IMR-90 (cell line): ENCODE measurements around the gene PRKCB. TPM values are rescaled to one million over a fixed set of nuclear protein-coding genes. Genes with fewer than 3 reads are reported as not detected.

Experiments used
- ATAC-seq: fragments of 200-7000 bp; cut with Tn5 transposase; 2 replicates; pipeline ENCODE4 v1.9.1; 2020; ENCODE audit warnings: low read depth, mild to moderate bottlenecking, moderate library complexity
- BruUV-seq: library from RNA; stranded (reverse); fragments of 400-500 nt; replicated peaks from 2 replicates; lab custom pipeline; 2021; lab: Mats Ljungman, UMichigan
- CTCF ChIA-PET: fragments of 300-600 bp; formaldehyde crosslinking; extraction: SDS; loops from one replicate; lab custom pipeline; 2021; ENCODE audit warnings: antibody characterized with exemption; lab: Yijun Ruan, JAX
- POLR2A ChIA-PET: fragments of 300-600 bp; sonication (Branson Sonifier 250); formaldehyde crosslinking; loops from one replicate; lab custom pipeline; 2022; ENCODE audit warnings: antibody characterized with exemption; ENCODE audit not compliant: unreplicated experiment; lab: Charles Lee
- DNase-seq: peaks from one replicate; pipeline ENCODE4 v3.0.0; 2013
- H2AFZ ChIP-seq: replicated peaks from 2 replicates; pipeline ENCODE3; 2013; ENCODE audit warnings: low read length, mild to moderate bottlenecking; ENCODE audit not compliant: poor library complexity
- H2AK5ac ChIP-seq: 2 replicates; pipeline ENCODE4 v1.6.1; 2013; ENCODE audit warnings: low read depth, low read length, inconsistent platforms
- H2AK9ac ChIP-seq: replicated peaks from 2 replicates; pipeline ENCODE3; 2013; ENCODE audit warnings: mild to moderate bottlenecking, low read depth, low read length, moderate library complexity; ENCODE audit not compliant: poor library complexity
- H2BK120ac ChIP-seq: 2 replicates; pipeline ENCODE4 v1.6.1; 2013; ENCODE audit warnings: low read depth, low read length, inconsistent platforms
- H2BK15ac ChIP-seq: 3 replicates; pipeline ENCODE4 v1.6.1; 2013; ENCODE audit warnings: low read depth, low read length, inconsistent platforms
- H2BK20ac ChIP-seq: 2 replicates; pipeline ENCODE4 v1.6.1; 2013; ENCODE audit warnings: low read depth, mild to moderate bottlenecking, inconsistent platforms, low read length, moderate library complexity
- H2BK5ac ChIP-seq: 2 replicates; pipeline ENCODE4 v1.6.1; 2013; ENCODE audit warnings: mild to moderate bottlenecking, low read depth, low read length, inconsistent platforms; ENCODE audit not compliant: poor library complexity, severe bottlenecking
- H3K14ac ChIP-seq: replicated peaks from 2 replicates; pipeline ENCODE4 v1.6.1; 2013; ENCODE audit warnings: low read depth, low read length, inconsistent platforms
- H3K18ac ChIP-seq: 2 replicates; pipeline ENCODE4 v1.6.1; 2013; ENCODE audit warnings: low read depth, low read length, control low read depth
- H3K23ac ChIP-seq: 2 replicates; pipeline ENCODE4 v1.6.1; 2013; ENCODE audit warnings: low read depth, low read length, inconsistent platforms
- H3K27ac ChIP-seq: 2 replicates; pipeline ENCODE4 v1.5.1; 2013; ENCODE audit warnings: mild to moderate bottlenecking, control low read depth, low read length; ENCODE audit not compliant: insufficient read depth
- H3K27me3 ChIP-seq: 2 replicates; pipeline ENCODE4 v1.6.1; 2013; ENCODE audit warnings: low read length; ENCODE audit not compliant: control insufficient read depth, insufficient read depth
- H3K36me3 ChIP-seq: 2 replicates; pipeline ENCODE4 v1.6.1; 2013; ENCODE audit warnings: low read length, mixed read lengths; ENCODE audit not compliant: control insufficient read depth, insufficient read depth
- H3K4ac ChIP-seq: 2 replicates; pipeline ENCODE4 v1.6.1; 2013; ENCODE audit warnings: low read depth, low read length, inconsistent platforms
- H3K4me1 ChIP-seq: 2 replicates; pipeline ENCODE4 v1.6.1; 2013; ENCODE audit warnings: low read length, mixed read lengths; ENCODE audit not compliant: control insufficient read depth, insufficient read depth
- H3K4me2 ChIP-seq: 2 replicates; pipeline ENCODE4 v1.6.1; 2013; ENCODE audit warnings: low read depth, mild to moderate bottlenecking, control low read depth, low read length, moderate library complexity
- H3K4me3 ChIP-seq: 2 replicates; pipeline ENCODE4 v1.5.1; 2013; ENCODE audit warnings: low read depth, mild to moderate bottlenecking, control low read depth, low read length, moderate library complexity; ENCODE audit not compliant: insufficient read depth
- H3K56ac ChIP-seq: 2 replicates; pipeline ENCODE4 v1.6.1; 2013; ENCODE audit warnings: low read length, inconsistent platforms; ENCODE audit not compliant: insufficient read depth; ENCODE audit errors: extremely low read depth
- H3K79me1 ChIP-seq, 2 experiments: 2 replicates each; pipeline ENCODE4 v1.6.1; 2013; ENCODE audit warnings: low read length in 2 of 2, inconsistent platforms in 1 of 2, low read depth in 1 of 2
- H3K9ac ChIP-seq: 2 replicates; pipeline ENCODE4 v1.6.1; 2013; ENCODE audit warnings: low read depth, low read length, control low read depth
- H3K9me1 ChIP-seq: 2 replicates; pipeline ENCODE4 v1.6.1; 2013; ENCODE audit warnings: low read length, inconsistent platforms; ENCODE audit not compliant: insufficient read depth
- H3K9me3 ChIP-seq: 2 replicates; pipeline ENCODE4 v1.6.1; 2013; ENCODE audit warnings: low read length; ENCODE audit not compliant: control insufficient read depth, insufficient read depth
- H4K20me1 ChIP-seq: 2 replicates; pipeline ENCODE4 v1.6.1; 2013; ENCODE audit warnings: low read length, inconsistent platforms; ENCODE audit not compliant: insufficient read depth
- H4K5ac ChIP-seq: 2 replicates; pipeline ENCODE4 v1.6.1; 2013; ENCODE audit warnings: mild to moderate bottlenecking, low read depth, low read length, control low read depth
- H4K8ac ChIP-seq, 2 experiments: 2 replicates each; pipeline ENCODE4 v1.6.1; 2013; ENCODE audit warnings: low read depth in 2 of 2, low read length in 2 of 2, control low read depth in 1 of 2, inconsistent platforms in 1 of 2
- H4K91ac ChIP-seq: 2 replicates; pipeline ENCODE4 v1.6.1; 2013; ENCODE audit warnings: low read depth, low read length, inconsistent platforms; ENCODE audit not compliant: insufficient read depth
- BHLHE40 ChIP-seq: fragments of 150-350 bp; IDR thresholded peaks from 2 replicates; pipeline ENCODE4 v1.6.1; 2016; ENCODE audit warnings: mild to moderate bottlenecking, low read depth, low read length
- CEBPB ChIP-seq: IDR thresholded peaks from 2 replicates; pipeline ENCODE4 v1.6.1; 2012; ENCODE audit warnings: low read depth, low read length, improper control_type of control experiment
- CHD1 ChIP-seq: IDR thresholded peaks from 2 replicates; pipeline ENCODE4 v1.6.1; 2012; ENCODE audit warnings: low read depth, low read length, improper control_type of control experiment
- MAFK ChIP-seq: IDR thresholded peaks from 2 replicates; pipeline ENCODE4 v1.6.1; 2012; ENCODE audit warnings: low read depth, low read length, improper control_type of control experiment
- MAZ ChIP-seq: IDR thresholded peaks from 2 replicates; pipeline ENCODE4 v1.6.1; 2012; ENCODE audit warnings: low read depth, mild to moderate bottlenecking, low read length, improper control_type of control experiment, moderate library complexity, borderline replicate concordance
- MXI1 ChIP-seq: IDR thresholded peaks from 2 replicates; pipeline ENCODE4 v1.6.1; 2012; ENCODE audit warnings: low read depth, mild to moderate bottlenecking, low read length, moderate library complexity, borderline replicate concordance
- NFE2L2 ChIP-seq: fragments of 150-350 bp; IDR thresholded peaks from 2 replicates; pipeline ENCODE4 v1.6.1; 2016; ENCODE audit warnings: low read depth, mild to moderate bottlenecking, low read length
- POLR2A ChIP-seq: IDR thresholded peaks from 2 replicates; pipeline ENCODE4 v1.6.1; 2012; ENCODE audit warnings: mild to moderate bottlenecking, low read depth, low read length
- RCOR1 ChIP-seq: IDR thresholded peaks from 2 replicates; pipeline ENCODE4 v1.6.1; 2012; ENCODE audit warnings: mild to moderate bottlenecking, low read length, improper control_type of control experiment; ENCODE audit not compliant: insufficient replicate concordance
- RFX5 ChIP-seq: IDR thresholded peaks from 2 replicates; pipeline ENCODE4 v1.8.0; 2012; ENCODE audit warnings: low read depth, mild to moderate bottlenecking, low read length, moderate library complexity
- SMC3 ChIP-seq: fragments of 150-350 bp; IDR thresholded peaks from 2 replicates; pipeline ENCODE4 v1.6.1; 2016; ENCODE audit warnings: low read depth, mild to moderate bottlenecking, antibody characterized with exemption, low read length, moderate library complexity
- WGBS, 2 experiments: methylation state at CpG; one replicate each; pipeline versions ENCODE4 v1.1.5 to v1.1.7; 2013; ENCODE audit warnings: missing lambda C conversion rate in 2 of 2; ENCODE audit not compliant: insufficient read length in 1 of 2; ENCODE audit errors: extremely low coverage in 2 of 2; 5-methylcytosine and 5-hydroxymethylcytosine counted together
- dilution Hi-C: fragments of 300-500 bp; cut with HindIII; formaldehyde crosslinking; loops from one replicate; pipeline ENCODE4 v1.14.3; 2018; ENCODE audit warnings: low sequenced_read_pairs; ENCODE audit not compliant: unreplicated experiment
- in situ Hi-C: fragments of 300-500 bp; cut with MboI; formaldehyde crosslinking; loops from 3 replicates; pipeline ENCODE4 v1.14.3; 2019; ENCODE audit warnings: low sequenced_read_pairs, inconsistent platforms, mixed read lengths
- intact Hi-C: fragments of 100-400 bp; cut with micrococcal nuclease; formaldehyde crosslinking; loops from 2 replicates; pipeline ENCODE4 v1.10.0; 2022
- polyA plus RNA-seq, 3 experiments: library from polyadenylated mRNA; depleted of rRNA; stranded (reverse); fragments of >200 nt; gene quantifications; 2 replicates each; pipeline ENCODE4 v1.2.3, GENCODE V29; 2012; ENCODE audit warnings: low replicate concordance in 1 of 3
- total RNA-seq: library from RNA; depleted of rRNA; stranded (reverse); fragments of >200 nt; gene quantifications from 2 replicates; pipeline ENCODE4 v1.2.3, GENCODE V29; 2012
- TF ChIP-seq, protein P1 (sequence below): conservative IDR thresholded peaks from 2 replicates; pipeline ENCODE4 v1.5.1; 2012; ENCODE audit warnings: mild to moderate bottlenecking, low read depth, low read length, improper control_type of control experiment
- TF ChIP-seq, protein P2 (sequence below): fragments of 150-350 bp; IDR thresholded peaks from 2 replicates; pipeline ENCODE4 v1.6.1; 2017; ENCODE audit warnings: mild to moderate bottlenecking, antibody characterized with exemption, low read length, low read depth
- TF ChIP-seq, protein P3 (sequence below): fragments of 150-350 bp; IDR thresholded peaks from 2 replicates; pipeline ENCODE4 v1.6.1; 2016; ENCODE audit warnings: low read depth, mild to moderate bottlenecking, low read length, moderate library complexity, borderline replicate concordance

PRKCB gene
- total and polyA plus RNA-seq, 2 of the 4 experiments (the other 2 are of a cell fraction): under 0.01 TPM; not detected in 1

DNA sequence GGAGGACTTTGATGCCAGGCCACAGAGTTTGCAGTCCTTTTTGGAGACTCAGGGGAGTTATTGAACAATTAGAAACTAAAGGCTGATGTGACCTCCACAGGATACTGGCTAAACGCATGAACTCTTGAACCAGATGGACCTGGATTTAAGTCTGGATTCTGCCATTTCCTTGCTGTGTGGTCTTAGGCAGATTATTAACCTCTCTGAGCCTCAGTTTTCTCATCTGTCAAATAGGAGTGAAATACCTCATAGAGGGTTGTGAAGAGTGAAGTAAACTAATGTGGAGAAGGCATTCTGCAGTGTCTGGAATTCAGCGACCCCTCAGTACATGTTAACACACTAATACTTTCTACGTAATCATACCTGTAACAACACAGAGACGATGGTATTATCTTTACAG is 93.5 kb downstream of the PRKCB start:
- Histone ChIP-seq H3K4ac (no peak overlapping the region), H2BK15ac (no peak overlapping the region), H3K56ac (no peak overlapping the region), H4K20me1 (no peaks in the 10 kb centered on the region), H3K4me2 (no peak overlapping the region), H3K9me1 (no peaks in the 10 kb centered on the region), H2AK9ac (no peak overlapping the region), H2AFZ (no peak overlapping the region), H4K91ac (no peak overlapping the region), H3K36me3 (no peaks in the 10 kb centered on the region), H4K5ac (no peak overlapping the region), H2BK120ac (no peak overlapping the region), H4K8ac (no peak overlapping the region), H3K4me1 (no peaks in the 10 kb centered on the region), H2BK20ac (no peak overlapping the region), H3K18ac (no peak overlapping the region), H3K4me3 (no peak overlapping the region), H2AK5ac (no peak overlapping the region), H3K27ac (no peak overlapping the region), H3K9me3 (no peaks in the 10 kb centered on the region), H3K27me3 (no peaks in the 10 kb centered on the region), H3K23ac (no peak overlapping the region), H2BK5ac (no peak overlapping the region), H3K9ac (no peak overlapping the region), H3K14ac (no peak overlapping the region), H3K79me1 (no peaks in the 10 kb centered on the region)
- no TSS peak for BruUV-seq
- dilution Hi-C loops (no loop called here), in situ Hi-C loops (no loop called here), intact Hi-C loops (no loop called here)
- POLR2A ChIA-PET: no interaction called here
- DNase-seq (no peak), ATAC-seq (no peak)
- WGBS, 2 experiments: no CpG with 5 or more reads among the region's 4 CpGs
- CTCF ChIA-PET: no interaction called here
- no peak for TF ChIP-seq RFX5
- TF ChIP-seq POLR2A: no peak
- no peak for TF ChIP-seq MAZ
- no peak for TF ChIP-seq MAFK
- TF ChIP-seq SMC3: no peak
- no peak for TF ChIP-seq NFE2L2
- TF ChIP-seq, protein P1, sequence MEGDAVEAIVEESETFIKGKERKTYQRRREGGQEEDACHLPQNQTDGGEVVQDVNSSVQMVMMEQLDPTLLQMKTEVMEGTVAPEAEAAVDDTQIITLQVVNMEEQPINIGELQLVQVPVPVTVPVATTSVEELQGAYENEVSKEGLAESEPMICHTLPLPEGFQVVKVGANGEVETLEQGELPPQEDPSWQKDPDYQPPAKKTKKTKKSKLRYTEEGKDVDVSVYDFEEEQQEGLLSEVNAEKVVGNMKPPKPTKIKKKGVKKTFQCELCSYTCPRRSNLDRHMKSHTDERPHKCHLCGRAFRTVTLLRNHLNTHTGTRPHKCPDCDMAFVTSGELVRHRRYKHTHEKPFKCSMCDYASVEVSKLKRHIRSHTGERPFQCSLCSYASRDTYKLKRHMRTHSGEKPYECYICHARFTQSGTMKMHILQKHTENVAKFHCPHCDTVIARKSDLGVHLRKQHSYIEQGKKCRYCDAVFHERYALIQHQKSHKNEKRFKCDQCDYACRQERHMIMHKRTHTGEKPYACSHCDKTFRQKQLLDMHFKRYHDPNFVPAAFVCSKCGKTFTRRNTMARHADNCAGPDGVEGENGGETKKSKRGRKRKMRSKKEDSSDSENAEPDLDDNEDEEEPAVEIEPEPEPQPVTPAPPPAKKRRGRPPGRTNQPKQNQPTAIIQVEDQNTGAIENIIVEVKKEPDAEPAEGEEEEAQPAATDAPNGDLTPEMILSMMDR: no peak
- TF ChIP-seq, protein P2, sequence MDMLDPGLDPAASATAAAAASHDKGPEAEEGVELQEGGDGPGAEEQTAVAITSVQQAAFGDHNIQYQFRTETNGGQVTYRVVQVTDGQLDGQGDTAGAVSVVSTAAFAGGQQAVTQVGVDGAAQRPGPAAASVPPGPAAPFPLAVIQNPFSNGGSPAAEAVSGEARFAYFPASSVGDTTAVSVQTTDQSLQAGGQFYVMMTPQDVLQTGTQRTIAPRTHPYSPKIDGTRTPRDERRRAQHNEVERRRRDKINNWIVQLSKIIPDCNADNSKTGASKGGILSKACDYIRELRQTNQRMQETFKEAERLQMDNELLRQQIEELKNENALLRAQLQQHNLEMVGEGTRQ: no peak
- no peak for TF ChIP-seq RCOR1
- TF ChIP-seq, protein P3, sequence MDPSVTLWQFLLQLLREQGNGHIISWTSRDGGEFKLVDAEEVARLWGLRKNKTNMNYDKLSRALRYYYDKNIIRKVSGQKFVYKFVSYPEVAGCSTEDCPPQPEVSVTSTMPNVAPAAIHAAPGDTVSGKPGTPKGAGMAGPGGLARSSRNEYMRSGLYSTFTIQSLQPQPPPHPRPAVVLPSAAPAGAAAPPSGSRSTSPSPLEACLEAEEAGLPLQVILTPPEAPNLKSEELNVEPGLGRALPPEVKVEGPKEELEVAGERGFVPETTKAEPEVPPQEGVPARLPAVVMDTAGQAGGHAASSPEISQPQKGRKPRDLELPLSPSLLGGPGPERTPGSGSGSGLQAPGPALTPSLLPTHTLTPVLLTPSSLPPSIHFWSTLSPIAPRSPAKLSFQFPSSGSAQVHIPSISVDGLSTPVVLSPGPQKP: no peak
- no peak for TF ChIP-seq CHD1
- no peak for TF ChIP-seq CEBPB
- no peak for TF ChIP-seq MXI1
- no peak for TF ChIP-seq BHLHE40
